Heart left ventricle (tissue), 16 donors: ENCODE measurements around the gene USP9X. TPM values are rescaled to one million over a fixed set of nuclear protein-coding genes. Genes with fewer than 3 reads are reported as not detected.

ENCODE experiments used
- ATAC-seq, 4 donors: fragments of 200-7000 bp; cut with Tn5 transposase; one replicate each; pipeline ENCODE4 v1.9.1; 2020 to 2022; ENCODE audit warnings: moderate library complexity in 4 of 4, mild to moderate bottlenecking in 3 of 4, moderate number of reproducible peaks in 1 of 4
- DNase-seq, 5 donors: peaks; one replicate each; pipeline ENCODE4 v3.0.0-alpha.2; 2020
- H3K27ac ChIP-seq, 12 donors: fragments of 200-600 bp; sonication (generic) in 4 of 12; one replicate each; pipeline versions ENCODE4 v1.5.0 to v1.8.0; 2016 to 2022; ENCODE audit warnings: mild to moderate bottlenecking in 2 of 12
- H3K27me3 ChIP-seq, 9 donors: fragments of 200-600 bp; sonication (generic) in 2 of 9; one replicate each; pipeline versions ENCODE4 v1.5.1 to v1.8.0; 2016 to 2022; ENCODE audit warnings: mild to moderate bottlenecking in 3 of 9
- H3K36me3 ChIP-seq, 9 donors: fragments of 200-600 bp; sonication (generic) in 2 of 9; one replicate each; pipeline versions ENCODE4 v1.5.0 to v1.8.0; 2018 to 2022; ENCODE audit warnings: mild to moderate bottlenecking in 2 of 9
- H3K4me1 ChIP-seq, 12 donors: fragments of 200-600 bp; sonication (generic) in 4 of 12; one replicate each; pipeline versions ENCODE4 v1.5.0 to v1.8.0; 2016 to 2022; ENCODE audit warnings: mild to moderate bottlenecking in 3 of 12
- H3K4me3 ChIP-seq, 12 donors: fragments of 200-600 bp; sonication (generic) in 4 of 12; one replicate each; pipeline versions ENCODE4 v1.5.0 to v1.8.0; 2017 to 2022; ENCODE audit warnings: mild to moderate bottlenecking in 9 of 12, moderate library complexity in 4 of 12
- H3K9me3 ChIP-seq, 12 donors: fragments of 200-600 bp; sonication (generic) in 4 of 12; one replicate each; pipeline versions ENCODE4 v1.5.0 to v1.8.0; 2016 to 2022; ENCODE audit warnings: mild to moderate bottlenecking in 1 of 12
- POLR2A ChIP-seq, 2 donors: fragments of 450-650 bp; IDR thresholded peaks; one replicate each; pipeline ENCODE4 v1.6.1; 2017; ENCODE audit warnings: antibody characterized with exemption in 2 of 2, mild to moderate bottlenecking in 2 of 2, moderate library complexity in 2 of 2
- WGBS, 4 donors: extraction: QIAGEN DNeasy Blood & Tissue Kit in 2 of 4; methylation state at CpG; one replicate each; pipeline versions ENCODE4 v1.1.5 to v1.1.7; 2013 to 2018; 5-methylcytosine and 5-hydroxymethylcytosine counted together
- intact Hi-C, 10 donors: fragments of 100-400 bp; cut with DNase I; formaldehyde crosslinking; loops; one replicate each; pipeline versions ENCODE4 v1.11.1 to v1.14.2; 2022
- polyA plus RNA-seq, 2 donors: library from polyadenylated mRNA; stranded (reverse); fragments of 200-250 nt; gene quantifications; one replicate each; pipeline ENCODE4 v1.2.3, GENCODE V29; 2013
- total RNA-seq, 9 donors: library from RNA; depleted of rRNA in 2 of 9; stranded (reverse); fragments of >200 nt in 2 of 9; fragmentation: NEBNext Ultra II Directional in 3 of 9; extraction: Animal tissue kit (Norgen Biotek cat#: 25700) in 3 of 9; gene quantifications; one replicate each; pipeline versions ENCODE4 v1.1.0 to v1.2.4, GENCODE V29; 2016 to 2023
- TF ChIP-seq, protein P1 (sequence below), 12 donors: fragments of 200-600 bp; sonication (generic) in 4 of 12; IDR thresholded peaks; one replicate each; pipeline versions ENCODE4 v1.5.0 to v1.8.0; 2018 to 2022; ENCODE audit warnings: antibody characterized with exemption in 12 of 12, mild to moderate bottlenecking in 5 of 12
- donor health status: ischemic (EF 13 %, LVEDD 7.1; RV severe dilation, severe dysfunction).
- donor health status: healthy with polysubstance abuse.
- donor health status: DM: no; HTN: yes; CAD: no.
- donor health status: DM: no; HTN: no; CAD: no.
- donor health status: ischemic (EF 25% LVEDD 6.9; RV normal size, moderate dysfunction).
- donor health status: ischemic (EF 25% LVEDD 5.7; RV mildly dilated, moderate dysfunction).
- donor health status: healthy.
- donor health status: DM: yes; HTN: yes; CAD: no.
- donor health status: ischemic (EF 35%, LVEDD 5.7; RV mildly dilated, moderate dysfunction).
- donor health status: nonischemic (EF 11% LVEDD 7.7; RV severe dilation, severe dysfunction).
- donor health status: DM: yes; HTN: yes; CAD: no.
- donor health status: PGD.
- donor health status: ischemic (EF 29% LVEDD 5.4; RV normal size, mild dysfunction).
- donor health status: nonischemic (EF 23%, LVEDD 6.1; RV moderate dilation, normal function).

The USP9X gene
- total and polyA plus RNA-seq, 11 donors: 9.5 to 80.1 (median 66.4) TPM

DNA sequence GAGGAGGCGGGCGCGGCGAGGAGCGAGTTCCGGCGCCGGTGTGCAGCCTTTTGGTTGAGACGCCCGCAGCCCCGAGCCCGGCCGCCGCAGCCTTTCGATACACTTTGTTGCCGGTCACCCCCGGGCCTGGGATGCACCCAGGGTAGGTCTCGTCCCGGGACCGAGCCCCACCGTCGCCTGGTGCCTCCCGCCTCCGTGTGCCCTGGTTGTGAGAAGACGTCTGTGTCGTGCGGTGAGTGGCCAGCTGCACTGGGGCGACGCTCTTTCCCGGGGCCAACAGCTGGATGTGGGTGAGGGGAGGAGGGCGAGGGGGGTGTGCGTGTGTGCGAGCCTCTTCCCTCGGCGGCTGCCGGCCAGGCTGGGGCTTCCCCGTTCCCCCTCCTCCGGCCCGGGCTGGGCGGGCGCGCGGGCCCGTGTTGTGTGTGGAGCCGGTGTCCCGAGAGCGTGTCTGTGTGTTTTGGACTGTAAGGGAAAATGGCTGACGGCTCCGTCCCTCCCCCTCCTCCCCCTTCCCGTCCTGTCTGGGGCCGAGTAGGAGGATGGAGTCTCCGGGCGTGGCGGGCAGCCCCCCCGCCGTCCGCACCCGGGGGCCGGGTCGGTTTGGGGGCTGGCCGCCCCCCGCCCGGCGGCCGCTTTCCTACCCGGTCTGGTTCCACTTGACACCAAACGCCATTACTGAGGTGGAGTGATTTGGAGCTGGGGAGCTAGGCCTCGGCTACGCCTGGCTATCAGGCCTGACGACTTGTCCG is 807 bp downstream of the USP9X start:
- Histone ChIP-seq H3K4me3 (peak overlapping the region; percentile 52 to 99 (median 90)), H3K27me3 (peaks cover 0 to 6% (median 0%) of the 10 kb centered on the region in 9 donors), H3K27ac (peak overlapping the region; percentile 90 to 100 (median 99)), H3K36me3 (peaks cover 0 to 6% (median 0%) of the 10 kb centered on the region in 9 donors), H3K4me1 (peaks cover 0 to 51% (median 26%) of the 10 kb centered on the region in 12 donors), H3K9me3 (no peaks in the 10 kb centered on the region)
- ATAC-seq: peak in 3 of 4 donors; percentile 8 to 30 (median 20)
- intact Hi-C loops: loop anchor here in 3 of 10 donors (1.0 to 10.0 kb wide), 7 partner anchors 71 to 431 kb away; partner anchors contain the start of genes DDX3X (in 1 of the 3) and MED14 (in 1 of the 3)
- peak; percentile 47 to 69 (median 61) for DNase-seq
- TF ChIP-seq, protein P1, sequence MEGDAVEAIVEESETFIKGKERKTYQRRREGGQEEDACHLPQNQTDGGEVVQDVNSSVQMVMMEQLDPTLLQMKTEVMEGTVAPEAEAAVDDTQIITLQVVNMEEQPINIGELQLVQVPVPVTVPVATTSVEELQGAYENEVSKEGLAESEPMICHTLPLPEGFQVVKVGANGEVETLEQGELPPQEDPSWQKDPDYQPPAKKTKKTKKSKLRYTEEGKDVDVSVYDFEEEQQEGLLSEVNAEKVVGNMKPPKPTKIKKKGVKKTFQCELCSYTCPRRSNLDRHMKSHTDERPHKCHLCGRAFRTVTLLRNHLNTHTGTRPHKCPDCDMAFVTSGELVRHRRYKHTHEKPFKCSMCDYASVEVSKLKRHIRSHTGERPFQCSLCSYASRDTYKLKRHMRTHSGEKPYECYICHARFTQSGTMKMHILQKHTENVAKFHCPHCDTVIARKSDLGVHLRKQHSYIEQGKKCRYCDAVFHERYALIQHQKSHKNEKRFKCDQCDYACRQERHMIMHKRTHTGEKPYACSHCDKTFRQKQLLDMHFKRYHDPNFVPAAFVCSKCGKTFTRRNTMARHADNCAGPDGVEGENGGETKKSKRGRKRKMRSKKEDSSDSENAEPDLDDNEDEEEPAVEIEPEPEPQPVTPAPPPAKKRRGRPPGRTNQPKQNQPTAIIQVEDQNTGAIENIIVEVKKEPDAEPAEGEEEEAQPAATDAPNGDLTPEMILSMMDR (IDR thresholded peaks at IDR 0.05): no peak
- no peak for TF ChIP-seq POLR2A (IDR thresholded peaks at IDR 0.05)
- 0 to 2% (median 1%) methylated on average over 13 to 69 of the region's 71 CpGs for WGBS, 4 donors

DNA sequence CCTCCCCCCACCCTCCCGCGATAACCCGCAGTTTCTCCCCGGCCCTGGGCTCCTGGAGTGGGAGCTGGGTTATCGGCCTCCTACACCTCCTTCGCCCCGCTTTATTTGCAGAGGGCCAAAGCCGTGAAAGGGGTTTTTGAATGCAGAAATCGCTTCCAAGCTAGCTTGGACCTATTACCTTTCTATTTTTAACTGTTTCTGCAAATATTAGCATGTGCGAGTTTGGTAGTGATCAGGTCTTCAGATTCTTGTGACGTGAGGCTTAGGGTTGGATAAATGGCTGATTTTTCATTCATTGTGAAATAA is 1.3 kb downstream of the USP9X start:
- H3K27ac ChIP-seq: peak overlapping the region; percentile 90 to 100 (median 99)
- TF ChIP-seq POLR2A (IDR thresholded peaks at IDR 0.05): no peak
- TF ChIP-seq, protein P1 (IDR thresholded peaks at IDR 0.05): no peak
- H3K9me3 ChIP-seq: no peaks in the 10 kb centered on the region
- H3K4me3 ChIP-seq: peak overlapping the region; percentile 52 to 99 (median 90)
- peaks cover 0 to 57% (median 27%) of the 10 kb centered on the region in 12 donors for H3K4me1 ChIP-seq
- peaks cover 0 to 6% (median 0%) of the 10 kb centered on the region in 9 donors for H3K27me3 ChIP-seq
- peaks cover 0 to 6% (median 0%) of the 10 kb centered on the region in 9 donors for H3K36me3 ChIP-seq
- intact Hi-C loops: loop anchor here in 3 of 10 donors (5.0 to 10.0 kb wide), 5 partner anchors 72 to 432 kb away; partner anchors contain the start of genes DDX3X (in 1 of the 3) and MED14 (in 1 of the 3)
- ATAC-seq: no peak
- no peak for DNase-seq
- WGBS, 4 donors: 0 to 5% (median 4%) methylated on average over 11 of the region's 11 CpGs

DNA sequence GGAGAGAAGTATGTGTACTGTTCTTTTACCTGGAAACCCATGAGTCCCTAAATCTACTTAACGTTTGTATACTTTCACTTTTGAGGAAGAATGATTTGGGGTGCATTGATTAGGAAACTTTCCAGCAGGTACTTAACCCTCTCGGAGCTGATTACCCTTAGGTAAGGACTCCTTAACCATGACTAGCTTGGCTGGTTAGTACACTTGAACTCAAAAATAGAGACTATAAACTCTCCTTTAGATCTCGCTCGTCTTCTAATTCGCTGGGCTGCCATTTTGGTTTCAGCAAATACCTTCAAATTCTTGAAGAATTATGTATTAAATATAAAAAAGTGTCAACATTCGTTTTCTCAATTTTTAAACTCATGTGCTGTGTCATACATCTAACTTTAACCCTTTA is 2.0 kb downstream of the USP9X start:
- Histone ChIP-seq H3K27ac (peak overlapping the region in 5 of 12 donors; percentile 28 to 100 (median 99)), H3K36me3 (peaks cover 0 to 6% (median 0%) of the 10 kb centered on the region in 9 donors), H3K27me3 (peaks cover 0 to 6% (median 0%) of the 10 kb centered on the region in 9 donors), H3K4me3 (peak overlapping the region in 11 of 12 donors; percentile 52 to 99 (median 91)), H3K9me3 (no peaks in the 10 kb centered on the region), H3K4me1 (peaks cover 0 to 63% (median 28%) of the 10 kb centered on the region in 12 donors)
- WGBS, 4 donors: 5 to 56% (median 25%) methylated on average over 6 of the region's 6 CpGs
- intact Hi-C loops: loop anchor here in 3 of 10 donors (5.0 to 10.0 kb wide), 5 partner anchors 72 to 432 kb away; partner anchors contain the start of genes DDX3X (in 1 of the 3) and MED14 (in 1 of the 3)
- TF ChIP-seq, protein P1 (IDR thresholded peaks at IDR 0.05): no peak
- no peak for TF ChIP-seq POLR2A (IDR thresholded peaks at IDR 0.05)
- DNase-seq: no peak
- no peak for ATAC-seq

DNA sequence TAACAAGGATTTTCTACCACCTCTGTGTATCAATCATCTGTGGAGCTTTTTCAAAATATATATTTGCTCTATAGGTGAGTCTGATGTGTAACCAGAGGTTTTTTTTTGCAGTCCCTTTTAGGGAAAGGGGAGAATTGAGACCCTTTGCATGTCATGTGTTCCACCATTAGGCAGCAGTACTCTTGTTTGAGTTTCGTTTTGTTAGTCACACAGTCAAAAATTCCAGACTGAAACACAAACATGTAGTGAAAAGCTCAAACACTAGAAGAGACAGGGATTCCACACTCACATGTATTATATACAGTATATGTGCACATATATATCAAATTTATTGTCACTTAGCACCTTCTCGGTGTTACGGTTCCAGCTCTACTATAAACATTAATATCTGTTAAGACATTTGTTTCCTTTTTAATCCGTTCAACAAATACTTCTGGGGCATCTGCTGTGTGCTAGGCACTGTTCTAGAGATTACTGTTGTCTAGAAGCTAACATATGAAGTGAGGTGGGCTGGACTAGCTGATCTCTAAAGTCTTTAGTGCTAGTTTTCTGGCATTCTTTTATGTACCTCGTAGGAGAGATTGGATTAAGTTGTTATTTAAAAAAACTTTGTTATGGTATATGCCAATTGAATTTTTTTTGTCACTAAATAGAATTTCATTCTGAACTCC is 5.5 kb downstream of the USP9X start:
- DNase-seq (no peak), ATAC-seq (no peak)
- TF ChIP-seq, protein P1 (IDR thresholded peaks at IDR 0.05): no peak
- TF ChIP-seq POLR2A (IDR thresholded peaks at IDR 0.05): no peak
- Histone ChIP-seq H3K27me3 (peaks cover 0 to 6% (median 0%) of the 10 kb centered on the region in 9 donors), H3K27ac (no peak overlapping the region), H3K4me3 (peak overlapping the region in 3 of 12 donors; percentile 2 to 7 (median 3)), H3K9me3 (no peaks in the 10 kb centered on the region), H3K4me1 (peaks cover 0 to 84% (median 44%) of the 10 kb centered on the region in 12 donors), H3K36me3 (peaks cover 0 to 6% (median 0%) of the 10 kb centered on the region in 9 donors)
- intact Hi-C loops: no loop called here
- WGBS, 4 donors: 20 to 57% (median 39%) methylated on average over 5 of the region's 5 CpGs
